OCI-LY3 (cell line): ENCODE data around the gene ATP2C1.

Experiments used
- H2AFZ ChIP-seq: fragments of 200-600, 300-600 bp; shearing (Covaris generic); 2 replicates; pipeline ENCODE4 v1.6.0; 2014; ENCODE audit warnings: antibody characterized with exemption, low read depth, low read length
- H3K27ac ChIP-seq: fragments of 200-600, 300-600 bp; sonication (generic); 2 replicates; pipeline ENCODE4 v1.5.1; 2014; ENCODE audit warnings: mild to moderate bottlenecking, low read length, moderate library complexity, mixed read lengths
- H3K27me3 ChIP-seq: fragments of 200-600, 300-600 bp; sonication (generic); 2 replicates; pipeline ENCODE4 v1.6.1; 2014; ENCODE audit warnings: low read depth, low read length, mixed read lengths
- H3K36me3 ChIP-seq: fragments of 200-600, 300-600 bp; sonication (generic); replicated peaks from 2 replicates; pipeline ENCODE3; 2014; ENCODE audit warnings: low read depth, low read length, mixed read lengths
- H3K4me1 ChIP-seq: fragments of 300-600, 200-600 bp; sonication (generic); 2 replicates; pipeline ENCODE4 v1.6.1; 2014; ENCODE audit warnings: low read length, mixed read lengths
- H3K4me2 ChIP-seq: fragments of 200-600, 300-600 bp; sonication (generic); 2 replicates; pipeline ENCODE4 v1.6.1; 2014; ENCODE audit warnings: low read length, mixed read lengths
- H3K4me3 ChIP-seq: fragments of 300-600, 200-600 bp; sonication (generic); 2 replicates; pipeline ENCODE4 v1.5.1; 2014; ENCODE audit warnings: antibody characterized with exemption, mild to moderate bottlenecking, low read length, moderate library complexity
- H3K79me2 ChIP-seq: fragments of 300-600, 200-600 bp; shearing (Covaris generic); 2 replicates; pipeline ENCODE4 v1.6.1; 2014; ENCODE audit warnings: mild to moderate bottlenecking, low read length, mixed read lengths
- H3K9ac ChIP-seq: fragments of 300-600, 200-600 bp; shearing (Covaris generic); 2 replicates; pipeline ENCODE4 v1.6.0; 2014; ENCODE audit warnings: mild to moderate bottlenecking, low read length, moderate library complexity
- H3K9me3 ChIP-seq: fragments of 200-600, 300-600 bp; shearing (Covaris generic); 2 replicates; pipeline ENCODE4 v1.6.1; 2014; ENCODE audit warnings: low read length, mixed read lengths; ENCODE audit not compliant: insufficient read depth
- H4K20me1 ChIP-seq: fragments of 200-600, 300-600 bp; sonication (generic); 2 replicates; pipeline ENCODE4 v1.6.1; 2016; ENCODE audit warnings: low read length, mixed read lengths; ENCODE audit not compliant: insufficient read depth
- EZH2phosphoT487 ChIP-seq: fragments of 200-600 bp; shearing (Covaris generic); IDR thresholded peaks from 2 replicates; pipeline ENCODE4 v1.6.1; 2018; ENCODE audit warnings: antibody characterized with exemption, mixed run types, low read depth
- TF ChIP-seq, protein P1 (sequence below): fragments of 200-600, 300-600 bp; sonication (generic); IDR thresholded peaks from 2 replicates; pipeline ENCODE4 v1.5.1; 2014; ENCODE audit warnings: antibody characterized with exemption, low read length, low read depth

ATP2C1 gene

GRCh38 chr3:130929804-130930203 is 35.9 kb downstream of the ATP2C1 start:
- Histone ChIP-seq H3K9ac (no peak overlapping the region), H2AFZ (no peak overlapping the region), H3K4me1 (peaks cover 17% of the 10 kb centered on the region), H4K20me1 (peaks cover 30% of the 10 kb centered on the region; the same call in 1 of the 2 replicates), H3K4me3 (no peak overlapping the region), H3K36me3 (no peaks in the 10 kb centered on the region), H3K9me3 (no peaks in the 10 kb centered on the region), H3K27me3 (no peaks in the 10 kb centered on the region), H3K4me2 (no peak overlapping the region), H3K27ac (no peak overlapping the region), H3K79me2 (peaks cover 35% of the 10 kb centered on the region)
- TF ChIP-seq, protein P1, sequence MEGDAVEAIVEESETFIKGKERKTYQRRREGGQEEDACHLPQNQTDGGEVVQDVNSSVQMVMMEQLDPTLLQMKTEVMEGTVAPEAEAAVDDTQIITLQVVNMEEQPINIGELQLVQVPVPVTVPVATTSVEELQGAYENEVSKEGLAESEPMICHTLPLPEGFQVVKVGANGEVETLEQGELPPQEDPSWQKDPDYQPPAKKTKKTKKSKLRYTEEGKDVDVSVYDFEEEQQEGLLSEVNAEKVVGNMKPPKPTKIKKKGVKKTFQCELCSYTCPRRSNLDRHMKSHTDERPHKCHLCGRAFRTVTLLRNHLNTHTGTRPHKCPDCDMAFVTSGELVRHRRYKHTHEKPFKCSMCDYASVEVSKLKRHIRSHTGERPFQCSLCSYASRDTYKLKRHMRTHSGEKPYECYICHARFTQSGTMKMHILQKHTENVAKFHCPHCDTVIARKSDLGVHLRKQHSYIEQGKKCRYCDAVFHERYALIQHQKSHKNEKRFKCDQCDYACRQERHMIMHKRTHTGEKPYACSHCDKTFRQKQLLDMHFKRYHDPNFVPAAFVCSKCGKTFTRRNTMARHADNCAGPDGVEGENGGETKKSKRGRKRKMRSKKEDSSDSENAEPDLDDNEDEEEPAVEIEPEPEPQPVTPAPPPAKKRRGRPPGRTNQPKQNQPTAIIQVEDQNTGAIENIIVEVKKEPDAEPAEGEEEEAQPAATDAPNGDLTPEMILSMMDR: no peak
- no peak for TF ChIP-seq EZH2phosphoT487

DNA sequence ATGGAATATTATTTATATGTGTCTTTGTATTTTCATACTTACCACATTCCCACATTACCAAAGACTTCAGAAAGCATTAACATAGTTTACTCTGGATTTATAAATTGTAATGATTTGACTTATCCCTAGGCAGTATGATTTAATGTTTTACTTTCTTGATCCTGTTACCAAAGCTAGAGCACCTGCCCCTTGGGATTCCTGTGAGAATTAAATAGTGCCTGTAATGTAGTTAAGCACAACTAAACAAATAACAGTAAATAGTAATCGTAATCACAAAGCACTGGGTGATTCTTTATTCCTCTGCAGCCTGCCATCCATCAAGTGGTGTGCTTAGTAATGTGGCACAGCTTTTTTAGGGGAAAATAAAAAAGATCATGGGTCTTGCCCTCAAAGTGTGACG is 39.1 kb downstream of the ATP2C1 start:
- Histone ChIP-seq H3K4me3 (no peak overlapping the region), H3K79me2 (peaks cover 10% of the 10 kb centered on the region), H3K4me2 (no peak overlapping the region), H3K27ac (no peak overlapping the region), H3K9ac (no peak overlapping the region), H2AFZ (no peak overlapping the region), H3K9me3 (no peaks in the 10 kb centered on the region), H3K36me3 (peaks cover 2% of the 10 kb centered on the region), H3K4me1 (peaks cover 6% of the 10 kb centered on the region; the same call in 1 of the 2 replicates), H3K27me3 (no peaks in the 10 kb centered on the region), H4K20me1 (0 out of 2 replicates have a peak, but pooled peaks cover 12% of the 10 kb centered on the region)
- TF ChIP-seq EZH2phosphoT487: no peak
- TF ChIP-seq, protein P1: no peak

- Histone ChIP-seq H3K9ac (no peak overlapping the region), H2AFZ (no peak overlapping the region), H4K20me1 (0 out of 2 replicates have a peak, but pooled peaks cover 6% of the 10 kb centered on the region), H3K9me3 (no peaks in the 10 kb centered on the region), H3K4me3 (no peak overlapping the region), H3K79me2 (peaks cover 8% of the 10 kb centered on the region), H3K4me2 (no peak overlapping the region), H3K4me1 (peaks cover 6% of the 10 kb centered on the region; the same call in 1 of the 2 replicates), H3K36me3 (peaks cover 2% of the 10 kb centered on the region), H3K27me3 (no peaks in the 10 kb centered on the region), H3K27ac (no peak overlapping the region)
- TF ChIP-seq EZH2phosphoT487: no peak
Measured at GRCh38 chr3:130933801-130934345, 40.0 kb downstream of the ATP2C1 start.

- H3K4me3 ChIP-seq: no peak overlapping the region
- H3K9me3 ChIP-seq: no peaks in the 10 kb centered on the region
- H4K20me1 ChIP-seq: 0 out of 2 replicates have a peak, but pooled peaks cover 4% of the 10 kb centered on the region
- H3K36me3 ChIP-seq: peaks cover 2% of the 10 kb centered on the region
- no peak overlapping the region for H3K9ac ChIP-seq
- H3K4me2 ChIP-seq: no peak overlapping the region
- no peak overlapping the region for H3K27ac ChIP-seq
- no peak overlapping the region for H2AFZ ChIP-seq
- no peak for TF ChIP-seq EZH2phosphoT487
- TF ChIP-seq, protein P1: no peak
- peaks cover 6% of the 10 kb centered on the region; the same call in 1 of the 2 replicates for H3K4me1 ChIP-seq
- no peaks in the 10 kb centered on the region for H3K27me3 ChIP-seq
- peaks cover 4% of the 10 kb centered on the region for H3K79me2 ChIP-seq
Measured at GRCh38 chr3:130934442-130935089, 40.7 kb downstream of the ATP2C1 start.
